Upper lobe of left lung (tissue), 6 donors: ENCODE results near the gene ERFL. TPM values are rescaled to one million over a fixed set of nuclear protein-coding genes. Genes with fewer than 3 reads are reported as not detected.
A peak's percentile ranks its signal among the peaks of the same experiment; 100 is the strongest.

Experiments
- ATAC-seq, 2 donors: fragments of 200-7000 bp; cut with Tn5 transposase; one replicate each; pipeline ENCODE4 v1.9.1; 2022; ENCODE audit warnings: mild to moderate bottlenecking in 2 of 2, moderate library complexity in 2 of 2; ENCODE audit not compliant: low FRiP score in 2 of 2
- DNase-seq, 2 donors: peaks; one replicate each; pipeline ENCODE4 v3.0.0-alpha.2; 2019 to 2020
- H3K27ac ChIP-seq, 4 donors: fragments of 200-600 bp; sonication (generic); one replicate each; pipeline ENCODE4 v1.5.1; 2016 to 2019
- H3K27me3 ChIP-seq, 4 donors: fragments of 200-600 bp; sonication (generic); one replicate each; pipeline ENCODE4 v1.5.1; 2017 to 2019
- H3K36me3 ChIP-seq, 4 donors: fragments of 200-600 bp; sonication (generic); one replicate each; pipeline ENCODE4 v1.5.1; 2016 to 2019
- H3K4me1 ChIP-seq, 4 donors: fragments of 200-600 bp; sonication (generic); one replicate each; pipeline ENCODE4 v1.5.1; 2018 to 2019
- H3K4me3 ChIP-seq, 4 donors: fragments of 200-600 bp; sonication (generic); one replicate each; pipeline ENCODE4 v1.5.1; 2017 to 2019; ENCODE audit warnings: mild to moderate bottlenecking in 2 of 4, moderate library complexity in 1 of 4
- H3K9me3 ChIP-seq, 4 donors: fragments of 200-600 bp; sonication (generic); one replicate each; pipeline ENCODE4 v1.5.1; 2018 to 2019
- CTCF ChIP-seq, 6 experiments: fragments of 450-650 bp in 4 of 6; fragments of 200-600 bp in 2 of 6; sonication (generic) in 2 of 6; IDR thresholded peaks; one replicate each; pipeline ENCODE4 v1.5.1; 2016 to 2019; ENCODE audit warnings: antibody characterized with exemption in 6 of 6
- EP300 ChIP-seq, 4 donors: sonication (generic); formaldehyde crosslinking; IDR thresholded peaks; one replicate each; pipeline ENCODE4 v1.5.1; 2017; ENCODE audit warnings: antibody characterized with exemption in 4 of 4, control low read depth in 2 of 4
- POLR2A ChIP-seq, 4 donors: fragments of 450-650 bp; IDR thresholded peaks; one replicate each; pipeline ENCODE4 v1.5.1; 2016 to 2017; ENCODE audit warnings: antibody characterized with exemption in 4 of 4, mild to moderate bottlenecking in 2 of 4
- POLR2AphosphoS5 ChIP-seq, 2 donors: sonication (generic); formaldehyde crosslinking; IDR thresholded peaks; one replicate each; pipeline ENCODE4 v1.5.1; 2017; ENCODE audit warnings: antibody characterized with exemption in 2 of 2
- WGBS, 2 donors: methylation state at CpG; one replicate each; pipeline ENCODE4 v1.1.5; 2017 to 2018; 5-methylcytosine and 5-hydroxymethylcytosine counted together
- total RNA-seq, 6 donors: library from RNA; depleted of rRNA in 4 of 6; stranded (reverse); fragments of >200 nt in 4 of 6; gene quantifications; one replicate each; pipeline versions ENCODE4 v1.1.0 to v1.2.1, GENCODE V29; 2016 to 2021
- donor health status: DM: no; HTN: no; CAD: no; lungs with moderate emphysema.
- donor health status: DM: no; HTN: yes; CAD: no; lungs with severe emphysema.

ERFL gene
- total RNA-seq, 6 donors from 2014 or later: 0.20 to 6.3 (median 0.49) TPM; not detected in 1

GRCh38 chr19:41969772-41970458 is 41.7 kb upstream of the ERFL start:
- no peak for DNase-seq
- no peak for TF ChIP-seq EP300 (IDR thresholded peaks at IDR 0.05)
- no peak for TF ChIP-seq POLR2A (IDR thresholded peaks at IDR 0.05)
- no peak for TF ChIP-seq CTCF (IDR thresholded peaks at IDR 0.05)
- TF ChIP-seq POLR2AphosphoS5 (IDR thresholded peaks at IDR 0.05): no peak
- Histone ChIP-seq H3K36me3 (no peaks in the 10 kb centered on the region), H3K9me3 (no peaks in the 10 kb centered on the region), H3K27ac (no peak overlapping the region), H3K4me3 (no peak overlapping the region), H3K27me3 (no peaks in the 10 kb centered on the region), H3K4me1 (no peaks in the 10 kb centered on the region)
- no peak for ATAC-seq
- 90 to 93% methylated on average over 15 to 17 of the region's 19 CpGs for WGBS, 2 donors

GRCh38 chr19:41968751-41969595 is 40.7 kb upstream of the ERFL start:
- no peaks in the 10 kb centered on the region for H3K4me1 ChIP-seq
- TF ChIP-seq CTCF (IDR thresholded peaks at IDR 0.05): no peak
- no peak for TF ChIP-seq EP300 (IDR thresholded peaks at IDR 0.05)
- no peak for TF ChIP-seq POLR2AphosphoS5 (IDR thresholded peaks at IDR 0.05)
- no peak for TF ChIP-seq POLR2A (IDR thresholded peaks at IDR 0.05)
- ATAC-seq: no peak
- H3K9me3 ChIP-seq: no peaks in the 10 kb centered on the region
- no peaks in the 10 kb centered on the region for H3K27me3 ChIP-seq
- WGBS, 2 donors: 78 to 83% methylated on average over 5 to 28 of the region's 28 CpGs
- DNase-seq: peak in 1 of 2 donors; percentile 40
- no peak overlapping the region for H3K27ac ChIP-seq
- no peak overlapping the region for H3K4me3 ChIP-seq
- no peaks in the 10 kb centered on the region for H3K36me3 ChIP-seq

GRCh38 chr19:41967054-41967783 is 39.0 kb upstream of the ERFL start:
- Histone ChIP-seq H3K4me1 (no peaks in the 10 kb centered on the region), H3K9me3 (no peaks in the 10 kb centered on the region), H3K36me3 (no peaks in the 10 kb centered on the region), H3K4me3 (no peak overlapping the region), H3K27ac (no peak overlapping the region), H3K27me3 (no peaks in the 10 kb centered on the region)
- DNase-seq (peak in 1 of 2 donors; percentile 60), ATAC-seq (peak in 1 of 2 donors; percentile 8)
- 55 to 58% methylated on average over 15 to 26 of the region's 26 CpGs for WGBS, 2 donors
- TF ChIP-seq POLR2AphosphoS5 (IDR thresholded peaks at IDR 0.05) (no peak), EP300 (IDR thresholded peaks at IDR 0.05) (no peak), CTCF (IDR thresholded peaks at IDR 0.05) (no peak), POLR2A (IDR thresholded peaks at IDR 0.05) (no peak)

- Histone ChIP-seq H3K9me3 (no peaks in the 10 kb centered on the region), H3K27ac (no peak overlapping the region), H3K4me3 (no peak overlapping the region), H3K27me3 (no peaks in the 10 kb centered on the region), H3K36me3 (no peaks in the 10 kb centered on the region), H3K4me1 (no peaks in the 10 kb centered on the region)
- DNase-seq (no peak), ATAC-seq (no peak)
- TF ChIP-seq POLR2A (IDR thresholded peaks at IDR 0.05): no peak
- no peak for TF ChIP-seq CTCF (IDR thresholded peaks at IDR 0.05)
- TF ChIP-seq EP300 (IDR thresholded peaks at IDR 0.05): no peak
- 58 to 81% methylated on average over 5 of the region's 5 CpGs for WGBS, 2 donors
Observed at GRCh38 chr19:41965106-41965505, 36.9 kb upstream of the ERFL start.
